ENCODE measurements around the gene ZNF688.

GRCh38 chr16:30524575-30525568 is 46.6 kb downstream of the ZNF688 start:
- TF ChIP-seq CTCF (IDR thresholded peaks at IDR 0.05; ENCODE audit: insufficient read depth, low read depth, low read length) (no peak), EZH2 (IDR thresholded peaks at IDR 0.05; ENCODE audit: insufficient read depth, low read length) (no peak)

All from astrocyte (in vitro differentiated cells and primary cell).